Daoy (cell line): Measurements from ENCODE around the gene CLINT1. TPM values are rescaled to one million over a fixed set of nuclear protein-coding genes. Genes with fewer than 3 reads are reported as not detected.

ENCODE experiments used
- DNase-seq: peaks from one replicate; pipeline ENCODE4 v3.0.0-alpha.2; 2015; ENCODE audit warnings: low read depth
- total RNA-seq: library from RNA; depleted of rRNA; stranded (reverse); fragments of >200 nt; shearing (Covaris generic); gene quantifications from 2 replicates; pipeline ENCODE4 v1.2.3, GENCODE V29; 2014; rRNA removed

CLINT1 gene
- total RNA-seq, 1 experiment from 2014 or later, result 52.6 TPM

DNA sequence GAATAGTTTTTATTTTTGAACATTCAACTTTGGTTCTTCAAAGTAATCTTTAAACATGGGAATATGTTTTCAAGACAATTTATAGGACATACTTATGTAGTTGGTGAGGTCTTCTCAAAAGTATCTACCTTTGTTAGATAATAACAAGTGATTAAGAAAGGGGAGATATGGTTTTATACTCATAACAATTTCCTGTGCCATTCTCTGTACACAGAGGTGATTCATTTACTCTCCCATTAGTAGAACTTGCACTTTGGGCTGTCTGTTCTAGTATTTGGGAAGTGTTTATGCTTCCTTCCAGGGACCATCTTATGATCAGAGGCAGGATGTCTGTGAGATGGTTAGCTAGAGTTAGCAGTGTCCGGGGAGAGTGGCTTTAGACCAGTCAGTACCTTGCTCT is 100.2 kb downstream of the CLINT1 start:
- DNase-seq, result no peak

DNA sequence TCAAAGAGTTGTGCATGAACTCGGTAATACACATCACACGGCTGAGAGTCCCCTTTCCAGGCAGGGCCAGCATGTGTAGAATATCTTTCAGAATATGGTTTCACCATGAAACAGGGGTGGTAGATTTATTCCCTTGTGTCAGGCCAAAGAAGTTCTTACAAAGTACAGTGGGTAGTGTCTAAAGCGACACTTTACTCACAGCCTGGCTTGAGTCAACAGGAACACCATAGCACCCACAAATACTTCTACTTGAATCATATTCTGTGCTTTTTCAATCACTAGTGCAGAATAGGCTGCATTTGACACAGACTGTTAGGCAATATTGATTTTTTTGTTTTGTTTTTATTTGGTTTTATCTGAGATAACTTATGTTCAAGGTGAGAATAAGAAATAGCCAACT is 102.8 kb downstream of the CLINT1 start:
- DNase-seq, result no peak

DNA sequence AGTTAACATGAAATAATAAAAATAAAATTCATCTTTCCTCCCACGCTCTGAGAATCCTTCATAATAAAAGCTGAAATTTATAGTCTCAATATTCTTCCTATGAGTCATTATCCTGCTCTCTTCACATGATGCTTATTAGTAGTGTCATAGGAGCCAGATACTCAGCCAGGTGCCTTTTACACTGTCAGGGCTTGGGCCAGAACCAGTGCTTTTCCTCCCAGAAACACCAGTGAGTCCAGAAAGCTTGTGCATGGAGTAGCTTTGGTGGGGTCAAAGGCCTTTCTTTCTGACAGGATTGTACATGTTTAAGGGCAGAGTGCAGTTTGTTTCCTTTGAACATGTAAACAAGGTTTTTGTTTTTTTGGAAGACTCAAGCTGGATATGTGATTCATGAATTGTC is 108.6 kb downstream of the CLINT1 start:
- no peak for DNase-seq

DNA sequence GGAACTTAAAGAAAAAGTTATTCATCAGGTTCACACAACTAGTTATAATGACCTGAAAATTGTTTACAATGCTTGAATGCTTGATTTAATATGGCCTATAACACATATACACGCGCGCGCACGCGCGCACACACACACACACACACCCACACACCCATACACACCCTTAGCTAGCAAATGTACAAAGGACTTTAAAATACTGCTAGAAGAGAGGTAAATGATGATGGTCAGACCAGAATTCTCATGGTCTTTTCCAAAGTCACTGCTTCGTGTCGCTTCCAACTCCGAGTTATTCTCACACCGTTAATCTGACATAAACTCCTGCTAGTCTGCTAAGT is 109.5 kb downstream of the CLINT1 start:
- DNase-seq, result no peak

DNA sequence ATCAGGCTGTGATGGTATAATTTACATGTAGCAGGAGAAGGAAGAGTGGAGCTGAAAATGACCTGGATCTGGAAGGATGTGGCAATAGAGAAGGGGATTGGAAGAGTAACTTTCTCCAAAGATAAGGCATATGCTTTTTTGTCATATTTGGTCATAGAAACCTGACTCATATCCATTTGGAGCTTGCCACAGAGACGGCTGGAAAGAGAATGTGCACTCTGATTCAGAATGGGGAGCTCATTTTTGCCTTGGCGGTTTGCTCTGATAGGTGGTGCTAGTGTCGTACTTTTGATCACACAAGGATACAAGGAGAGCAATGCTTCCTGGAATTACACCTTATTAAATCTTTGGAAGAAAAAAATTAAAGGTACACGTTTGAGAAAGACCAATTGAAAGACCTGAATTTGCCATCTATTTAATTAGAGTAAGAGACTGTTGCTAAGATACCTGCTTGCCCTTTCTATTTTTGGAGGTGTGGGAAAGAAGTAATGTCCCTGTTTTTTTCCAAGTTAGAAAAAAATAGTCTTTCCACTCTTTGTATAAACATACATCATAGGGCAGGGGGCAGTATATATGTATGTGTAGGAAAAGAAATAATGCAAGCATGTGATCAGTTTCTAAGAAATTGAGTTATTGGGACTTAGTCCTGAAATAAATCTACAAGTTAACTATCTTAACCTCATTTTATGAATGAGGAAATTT is 110.0 kb downstream of the CLINT1 start:
- DNase-seq, result peak; percentile 85

DNA sequence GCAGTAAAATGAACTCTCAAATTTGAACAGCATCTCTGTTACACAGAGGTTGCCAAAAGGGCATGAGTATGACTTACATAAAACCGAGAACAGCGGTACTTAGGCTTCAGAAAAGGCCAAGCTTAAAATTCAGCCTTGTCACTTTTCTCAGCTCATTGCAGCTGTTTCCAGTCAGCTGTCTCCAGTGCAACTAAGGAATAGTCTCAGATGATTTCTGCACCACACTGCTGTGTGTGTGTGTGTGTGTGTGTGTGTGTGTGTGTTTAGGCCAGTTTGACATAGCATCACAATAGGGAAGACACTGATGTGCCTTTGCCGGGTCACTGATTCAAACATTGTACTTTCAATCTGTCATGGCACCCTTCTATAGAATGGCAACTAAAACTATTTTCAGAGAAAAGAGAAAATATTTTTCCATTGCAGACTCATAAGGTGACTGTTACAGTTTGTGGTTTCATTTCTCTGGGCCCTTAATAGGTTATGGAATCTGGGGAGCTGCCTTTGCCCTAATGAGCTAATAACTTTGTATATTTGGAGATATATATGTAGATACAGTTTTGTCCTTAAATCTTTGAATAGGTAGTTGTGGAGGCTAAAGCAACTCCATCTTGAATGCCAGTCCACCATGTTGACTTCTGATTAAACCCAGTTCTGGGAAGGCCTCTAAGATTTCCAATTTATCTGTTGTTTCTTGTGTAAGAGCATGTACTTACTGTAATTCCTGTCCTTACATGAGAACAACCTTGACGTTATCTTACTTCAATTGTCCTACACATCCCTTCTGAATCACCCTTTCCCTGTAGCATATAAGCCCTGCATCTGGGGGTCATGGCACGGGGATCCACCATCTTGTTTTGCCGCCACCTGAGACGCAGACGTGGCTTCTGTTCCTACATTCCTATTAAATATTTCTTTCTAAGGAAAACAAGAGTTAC is 110.9 kb downstream of the CLINT1 start:
- no peak for DNase-seq

DNA sequence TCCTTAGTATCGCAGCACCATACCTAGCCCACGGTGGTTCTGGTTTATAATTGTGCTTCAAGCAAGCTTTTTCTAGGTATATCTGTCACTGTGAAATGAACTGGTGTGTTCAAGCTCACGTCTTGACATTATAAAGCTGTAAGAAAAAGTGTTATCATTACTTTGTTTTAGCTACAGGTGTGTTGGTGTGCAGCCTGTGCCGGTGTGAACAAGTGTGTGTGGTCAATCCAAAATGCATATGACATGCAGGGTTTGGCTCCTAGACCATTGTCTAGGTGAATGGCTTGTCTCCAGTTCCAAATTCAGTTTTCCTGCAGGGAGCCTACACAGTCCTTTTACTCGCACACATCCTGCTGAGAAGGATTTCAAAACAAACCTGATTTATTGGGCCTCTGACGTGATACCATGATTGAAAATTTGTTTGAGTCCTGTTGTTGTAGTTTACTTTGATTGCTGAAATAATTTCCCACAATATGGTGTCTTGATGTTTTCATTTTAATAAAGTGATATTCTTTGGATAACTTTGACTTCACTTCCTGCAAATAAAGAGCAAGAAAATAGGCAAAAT is 111.7 kb downstream of the CLINT1 start:
- DNase-seq, result no peak

DNA sequence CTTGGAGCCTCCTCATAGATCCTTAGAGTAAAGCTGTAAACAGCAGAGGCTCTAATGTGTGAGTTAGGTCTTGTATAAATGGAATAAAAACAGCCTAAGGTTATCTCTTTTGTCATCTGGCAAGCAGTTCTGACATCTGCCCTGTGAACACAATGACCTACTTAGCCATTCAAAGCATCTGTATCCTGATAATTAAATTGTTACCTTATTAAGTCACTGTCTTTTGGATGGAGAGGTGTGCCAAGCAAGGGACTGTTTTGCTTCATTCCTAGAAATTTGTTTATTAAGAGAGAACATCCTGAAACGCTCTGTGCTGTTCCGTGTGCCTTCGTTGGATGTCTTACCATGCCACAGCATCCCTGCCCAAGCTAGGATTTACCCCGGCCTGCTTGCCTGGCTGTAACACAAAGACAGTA is 113.9 kb downstream of the CLINT1 start:
- DNase-seq, result no peak

DNA sequence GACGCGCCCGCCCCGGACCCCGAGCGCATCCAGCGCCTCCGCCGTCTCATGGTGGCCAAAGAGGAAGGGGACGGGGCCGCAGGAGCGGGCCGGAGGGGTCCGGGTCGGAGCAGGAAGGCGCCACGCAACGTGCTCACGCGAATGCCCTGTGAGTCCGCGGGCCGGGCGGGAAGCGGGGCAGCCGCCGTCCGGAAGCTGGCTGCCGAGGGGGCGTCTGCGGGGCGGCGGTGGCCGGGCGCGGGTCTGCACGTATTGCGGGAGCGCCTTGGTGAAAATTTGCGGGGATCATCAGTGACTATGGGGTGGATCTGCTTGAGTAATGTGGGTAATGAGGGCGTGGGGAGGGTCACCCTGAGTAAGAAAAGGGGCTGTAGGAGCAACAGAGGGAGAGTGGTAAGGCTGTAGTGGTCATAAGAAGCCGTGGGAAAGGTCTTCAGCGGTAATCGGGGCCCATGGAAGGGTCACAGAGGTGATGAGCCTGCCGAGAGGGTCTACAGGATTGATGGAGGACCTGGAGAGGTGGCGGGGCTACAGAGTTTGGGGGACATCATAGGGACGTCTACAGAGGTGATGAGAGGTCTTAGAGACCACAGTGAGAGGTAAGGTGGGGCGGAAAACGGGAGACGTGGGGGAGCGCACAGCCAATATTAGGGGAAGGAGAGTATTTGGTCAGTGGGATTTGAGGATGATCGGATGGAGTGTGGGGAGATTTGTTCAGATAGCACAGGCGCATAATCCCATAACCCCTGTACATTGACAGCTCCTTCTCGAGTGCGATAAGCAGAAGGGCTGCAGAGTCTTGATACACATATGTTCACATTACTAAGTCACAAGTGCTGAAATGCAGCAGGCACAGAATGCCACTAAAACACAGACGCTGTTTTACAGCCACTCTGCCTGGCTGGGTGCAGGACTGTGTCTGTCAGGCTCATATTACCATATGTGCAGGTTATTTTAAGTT is 114.6 kb downstream of the CLINT1 start:
- peak; percentile 33 for DNase-seq

DNA sequence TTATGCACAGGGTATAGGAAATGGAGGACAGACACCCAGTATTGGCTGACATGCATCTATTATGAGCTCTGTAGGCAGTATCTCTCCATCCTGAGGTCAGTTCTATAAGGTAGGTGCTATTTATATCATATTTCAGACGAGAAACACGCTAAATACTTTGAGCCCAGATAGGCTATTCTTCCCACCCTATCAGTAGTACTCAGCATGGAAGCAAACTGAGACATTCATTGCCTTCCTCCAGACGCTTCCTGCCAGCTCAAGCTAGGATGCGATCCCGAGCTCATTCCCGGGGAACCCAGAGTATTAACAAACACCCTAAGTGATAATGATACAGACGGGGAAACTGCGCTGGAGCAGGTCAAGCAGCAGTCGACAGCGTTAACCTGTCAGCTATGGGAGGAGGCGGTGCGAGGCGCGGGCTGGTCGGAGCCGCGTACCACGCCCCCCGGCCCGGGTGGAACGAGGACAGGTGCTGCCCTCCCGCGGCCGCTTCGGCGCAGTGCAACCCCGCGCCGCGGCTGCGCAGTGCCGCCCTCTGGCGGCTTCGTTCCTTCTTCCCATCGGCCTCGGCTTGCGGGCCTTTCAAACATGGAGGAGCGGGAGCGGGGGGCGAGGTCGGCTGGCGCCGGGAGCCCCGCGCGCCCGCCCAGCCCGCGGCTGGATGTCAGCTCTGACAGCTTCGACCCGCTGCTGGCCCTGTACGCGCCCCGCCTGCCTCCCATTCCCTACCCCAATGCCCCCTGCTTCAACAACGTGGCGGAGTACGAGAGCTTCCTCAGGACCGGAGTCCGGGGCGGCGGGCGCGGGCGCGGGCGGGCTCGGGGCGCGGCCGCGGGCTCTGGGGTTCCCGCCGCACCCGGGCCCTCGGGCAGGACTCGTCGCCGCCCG is 115.5 kb downstream of the CLINT1 start, which contains the start of gene LSM11:
Gene LSM11 (plus strand): TSS at position 550 of the 888 bp plus-strand sequence. CDS start 39 bp downstream, at position 589.
- peak; percentile 90 for DNase-seq

DNA sequence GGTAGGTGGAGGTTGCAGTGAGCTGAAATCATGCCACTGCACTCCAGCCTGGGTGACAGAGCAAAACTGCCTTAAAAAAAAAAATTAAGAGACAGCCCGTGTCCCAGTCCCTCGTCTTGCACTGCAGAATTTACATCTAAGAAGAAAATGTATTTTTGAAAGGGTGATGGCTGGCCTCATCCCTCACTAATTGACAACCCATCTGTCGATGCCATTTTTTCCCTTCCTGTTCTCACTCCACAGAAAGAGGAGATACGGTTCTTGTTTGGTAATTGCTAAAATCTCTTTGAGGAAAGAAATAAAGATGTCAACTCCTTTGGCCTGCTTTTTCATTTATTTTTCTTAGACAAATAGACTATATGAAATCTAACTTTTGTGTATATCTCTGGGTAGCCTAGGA is 117.8 kb downstream of the CLINT1 start:
- no peak for DNase-seq

DNA sequence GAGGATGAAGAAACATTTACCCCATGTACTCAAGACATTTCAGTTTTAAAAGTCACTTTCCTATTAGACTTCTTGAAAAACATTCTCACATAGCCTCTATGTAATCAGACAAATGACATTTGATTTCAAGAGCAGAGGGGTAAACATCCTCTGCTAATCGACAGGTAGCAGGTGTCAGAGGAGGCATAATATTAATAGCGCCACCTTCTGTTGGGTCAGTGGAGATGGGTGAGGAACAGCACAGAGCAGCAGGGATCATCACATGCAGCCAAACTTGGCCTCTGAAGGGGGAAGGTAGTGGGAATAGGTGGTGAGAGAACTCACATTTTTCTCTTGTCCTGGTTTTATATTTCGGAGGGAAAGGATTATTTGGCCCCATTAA is 118.7 kb downstream of the CLINT1 start:
- DNase-seq, result peak; percentile 28

DNA sequence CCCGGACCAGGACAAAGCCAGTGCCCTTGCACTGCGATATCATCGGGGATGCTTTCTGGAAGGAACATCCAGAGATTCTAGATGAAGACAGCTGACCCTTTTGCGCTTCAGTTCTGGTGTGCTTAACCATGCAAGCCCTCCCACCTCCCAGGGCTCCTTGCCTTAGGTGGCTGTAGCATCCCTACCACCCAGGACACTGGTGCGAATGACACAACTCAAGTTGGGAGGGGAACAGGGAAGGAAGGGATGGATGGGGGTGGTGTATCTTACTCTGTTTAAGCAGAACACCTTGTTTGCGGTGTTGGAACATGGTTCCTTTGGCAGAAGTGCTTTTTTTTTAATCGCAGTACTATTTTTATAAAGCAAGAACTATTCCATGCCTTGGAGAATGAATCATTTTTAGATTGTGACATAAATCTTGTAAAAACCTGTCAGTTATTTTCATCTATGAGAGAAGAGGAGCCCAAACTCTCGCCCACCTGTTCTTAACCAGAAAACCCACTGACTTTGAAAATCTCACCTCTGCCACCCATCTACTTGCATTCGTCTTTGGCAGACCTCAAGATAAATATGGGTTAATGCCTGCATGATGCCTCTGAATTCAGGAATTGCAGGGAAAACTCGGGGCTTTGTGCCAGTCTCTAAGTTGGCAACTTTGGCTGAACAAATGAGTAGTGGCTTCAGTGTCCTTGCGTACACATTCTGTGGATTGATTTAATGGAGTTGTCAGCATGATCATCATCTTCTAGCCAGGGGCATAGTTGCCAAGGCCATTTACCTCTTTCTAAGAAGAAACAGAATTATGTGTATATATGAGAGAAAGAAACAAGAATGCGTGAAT is 119.3 kb downstream of the CLINT1 start:
- DNase-seq, result no peak

DNA sequence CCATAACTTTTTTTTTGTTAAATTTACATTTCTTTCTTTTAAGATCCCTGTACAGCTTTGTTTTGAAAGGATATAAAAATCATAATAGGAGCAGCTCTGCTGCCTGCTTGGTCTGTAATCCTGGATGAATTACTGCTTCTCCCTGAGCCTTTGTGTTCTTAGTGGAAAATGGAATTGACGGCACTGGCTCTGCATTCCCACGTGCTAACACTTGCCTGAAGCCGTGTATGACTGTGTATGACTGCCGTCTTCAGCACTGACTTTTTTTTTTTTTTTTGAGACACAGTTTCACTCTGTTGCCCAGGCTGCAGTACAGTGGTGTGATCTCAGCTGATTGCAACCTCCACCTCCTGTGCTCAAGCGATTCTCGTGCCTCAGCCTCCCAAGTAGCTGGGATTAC is 123.0 kb downstream of the CLINT1 start:
- no peak for DNase-seq

Other genes with a start within 250 kb of the CLINT1 start
- gene SOX30, start 206.7 kb downstream of the CLINT1 start, total RNA-seq, result 0.11 TPM in 1 of 2 replicates, not detected in the other
- not detected in 2 replicates for gene C5orf52, start 187.6 kb downstream of the CLINT1 start, total RNA-seq
- 20.9 and 21.7 TPM in 2 replicates for gene THG1L, start 127.7 kb downstream of the CLINT1 start, total RNA-seq
- gene LSM11, start 115.4 kb downstream of the CLINT1 start, total RNA-seq, result 8.2 and 9.0 TPM in 2 replicates